AG10803 (cell line): ENCODE results near the gene PAPSS1.
"Not testable (repeated sequence)": the region's sequence is repeated elsewhere in the genome, so short reads cannot be mapped to it uniquely, and the experiment has no call there.

Source experiments
- DNase-seq: peaks from one replicate; pipeline ENCODE4 v3.0.0; 2010; ENCODE audit warnings: low read depth
- H3K4me3 ChIP-seq: 2 replicates; pipeline ENCODE4 v1.5.1; 2011; ENCODE audit warnings: mild to moderate bottlenecking, low read length, control low read depth
- CTCF ChIP-seq: conservative IDR thresholded peaks from 2 replicates; pipeline ENCODE4 v1.5.1; 2011; ENCODE audit warnings: mild to moderate bottlenecking, low read length, control low read depth, inconsistent platforms

The PAPSS1 gene

GRCh38 chr4:107655289-107655688 lies 64.7 kb downstream of the PAPSS1 start:
- TF ChIP-seq CTCF: no peak
- H3K4me3 ChIP-seq: no peak overlapping the region
- DNase-seq: no peak

GRCh38 chr4:107654694-107655093 lies 65.3 kb downstream of the PAPSS1 start:
- H3K4me3 ChIP-seq: no peak overlapping the region
- DNase-seq: no peak
- no peak for TF ChIP-seq CTCF

- H3K4me3 ChIP-seq, DNase-seq: not testable (repeated sequence)
Measured at GRCh38 chr4:107651408-107651807, 68.6 kb downstream of the PAPSS1 start.

- peak; percentile 13 for DNase-seq
- no peak overlapping the region for H3K4me3 ChIP-seq
- no peak for TF ChIP-seq CTCF
Measured at GRCh38 chr4:107650251-107650650, 69.8 kb downstream of the PAPSS1 start.

GRCh38 chr4:107648178-107648991 lies 71.6 kb downstream of the PAPSS1 start:
- no peak for TF ChIP-seq CTCF
- no peak for DNase-seq
- no peak overlapping the region for H3K4me3 ChIP-seq

GRCh38 chr4:107647591-107647990 lies 72.4 kb downstream of the PAPSS1 start:
- peak; percentile 82 for DNase-seq
- TF ChIP-seq CTCF: no peak
- H3K4me3 ChIP-seq: no peak overlapping the region

- DNase-seq: no peak
- no peak overlapping the region for H3K4me3 ChIP-seq
- no peak for TF ChIP-seq CTCF
Measured at GRCh38 chr4:107645604-107646003, 74.4 kb downstream of the PAPSS1 start.
